Urinary bladder (tissue), 4 donors: Measurements from ENCODE around the gene GID4. TPM values are rescaled to one million over a fixed set of nuclear protein-coding genes. Genes with fewer than 3 reads are reported as not detected.

Experiments
- DNase-seq: peaks from one replicate; pipeline ENCODE4 v3.0.0-alpha.2; 2015; ENCODE audit errors: extremely low spot score
- H3K27ac ChIP-seq: one replicate; pipeline ENCODE4 v1.5.1; 2013; ENCODE audit warnings: low read depth, mild to moderate bottlenecking, moderate library complexity
- H3K36me3 ChIP-seq: one replicate; pipeline ENCODE4 v1.6.1; 2013; ENCODE audit warnings: mild to moderate bottlenecking, moderate library complexity; ENCODE audit not compliant: insufficient read depth
- H3K4me1 ChIP-seq: one replicate; pipeline ENCODE4 v1.6.1; 2013; ENCODE audit warnings: mild to moderate bottlenecking, moderate library complexity; ENCODE audit not compliant: insufficient read depth
- H3K4me3 ChIP-seq: one replicate; pipeline ENCODE4 v1.5.1; 2013; ENCODE audit warnings: low read depth, low read length
- WGBS: extraction: QIAGEN DNeasy Blood & Tissue Kit; methylation state at CpG from one replicate; pipeline ENCODE4 v1.1.7; 2013; 5-methylcytosine and 5-hydroxymethylcytosine counted together
- polyA plus RNA-seq: library from polyadenylated mRNA; stranded (reverse); fragments of 200-250 nt; gene quantifications from one replicate; pipeline ENCODE4 v1.2.3, GENCODE V29; 2013
- total RNA-seq: library from RNA; depleted of rRNA; stranded (reverse); fragments of >200 nt; gene quantifications from one replicate; pipeline ENCODE4 v1.2.3, GENCODE V29; 2014
- donor health status: healthy with polysubstance abuse.
- donor health status: healthy.

Gene GID4
- total and polyA plus RNA-seq, 2 donors = 9.5 to 14.6 TPM

- no peak for DNase-seq
- Histone ChIP-seq H3K4me3 (no peak overlapping the region), H3K27ac (no peak overlapping the region), H3K36me3 (no peaks in the 10 kb centered on the region), H3K4me1 (no peaks in the 10 kb centered on the region)
- 87% methylated on average over 3 of the region's 3 CpGs for WGBS
Observed at GRCh38 chr17:18005496-18005895, 33.7 kb upstream of the GID4 start.

- no peaks in the 10 kb centered on the region for H3K4me1 ChIP-seq
- H3K4me3 ChIP-seq = no peak overlapping the region
- H3K36me3 ChIP-seq = no peaks in the 10 kb centered on the region
- H3K27ac ChIP-seq = no peak overlapping the region
- 65% methylated on average over 31 of the region's 31 CpGs for WGBS
- no peak for DNase-seq
Observed at GRCh38 chr17:18006495-18007239, 32.5 kb upstream of the GID4 start.

- no peak for DNase-seq
- Histone ChIP-seq H3K36me3 (no peaks in the 10 kb centered on the region), H3K27ac (no peak overlapping the region), H3K4me3 (no peak overlapping the region), H3K4me1 (no peaks in the 10 kb centered on the region)
- WGBS = 94% methylated on average over 5 of the region's 5 CpGs
Observed at GRCh38 chr17:18008496-18009268, 30.5 kb upstream of the GID4 start.

GRCh38 chr17:18009609-18010420, 29.4 kb upstream of the GID4 start:
- Histone ChIP-seq H3K4me1 (no peaks in the 10 kb centered on the region), H3K27ac (no peak overlapping the region), H3K4me3 (no peak overlapping the region), H3K36me3 (no peaks in the 10 kb centered on the region)
- DNase-seq = no peak
- WGBS = 89% methylated on average over 8 of the region's 8 CpGs

GRCh38 chr17:18011286-18011685, 27.9 kb upstream of the GID4 start:
- Histone ChIP-seq H3K4me3 (no peak overlapping the region), H3K27ac (no peak overlapping the region), H3K36me3 (no peaks in the 10 kb centered on the region), H3K4me1 (no peaks in the 10 kb centered on the region)
- WGBS = 97% methylated on average over 5 of the region's 5 CpGs
- no peak for DNase-seq

- no peak overlapping the region for H3K4me3 ChIP-seq
- no peak overlapping the region for H3K27ac ChIP-seq
- H3K36me3 ChIP-seq = no peaks in the 10 kb centered on the region
- WGBS = 93% methylated on average over 6 of the region's 6 CpGs
- H3K4me1 ChIP-seq = no peaks in the 10 kb centered on the region
- no peak for DNase-seq
Observed at GRCh38 chr17:18014006-18014405, 25.2 kb upstream of the GID4 start.

GRCh38 chr17:18015593-18015992, 23.6 kb upstream of the GID4 start:
- WGBS = 95% methylated on average over 5 of the region's 5 CpGs
- Histone ChIP-seq H3K36me3 (no peaks in the 10 kb centered on the region), H3K4me1 (no peaks in the 10 kb centered on the region), H3K4me3 (no peak overlapping the region), H3K27ac (no peak overlapping the region)
- DNase-seq = no peak

- WGBS = 97% methylated on average over 12 of the region's 12 CpGs
- Histone ChIP-seq H3K36me3 (no peaks in the 10 kb centered on the region), H3K4me3 (no peak overlapping the region), H3K27ac (no peak overlapping the region), H3K4me1 (no peaks in the 10 kb centered on the region)
- DNase-seq = no peak
Observed at GRCh38 chr17:18016426-18016825, 22.8 kb upstream of the GID4 start.

- Histone ChIP-seq H3K4me3 (no peak overlapping the region), H3K27ac (no peak overlapping the region), H3K4me1 (no peaks in the 10 kb centered on the region), H3K36me3 (no peaks in the 10 kb centered on the region)
- DNase-seq = no peak
- 62% methylated on average over 3 of the region's 3 CpGs for WGBS
Observed at GRCh38 chr17:18017958-18018357, 21.2 kb upstream of the GID4 start.

- Histone ChIP-seq H3K4me1 (no peaks in the 10 kb centered on the region), H3K36me3 (no peaks in the 10 kb centered on the region), H3K27ac (no peak overlapping the region), H3K4me3 (no peak overlapping the region)
- no peak for DNase-seq
- 93% methylated on average over 15 of the region's 15 CpGs for WGBS
Observed at GRCh38 chr17:18018411-18018921, 20.7 kb upstream of the GID4 start.

- no peaks in the 10 kb centered on the region for H3K36me3 ChIP-seq
- WGBS = 60% methylated on average over 2 of the region's 2 CpGs
Observed at GRCh38 chr17:18019838-18020154, 19.4 kb upstream of the GID4 start.

GRCh38 chr17:18020971-18021370, 18.2 kb upstream of the GID4 start:
- Histone ChIP-seq H3K36me3 (no peaks in the 10 kb centered on the region), H3K27ac (no peak overlapping the region), H3K4me3 (no peak overlapping the region), H3K4me1 (no peaks in the 10 kb centered on the region)
- 98% methylated on average over 6 of the region's 6 CpGs for WGBS
- DNase-seq = no peak

More at GRCh38 chr17:18019838-18020154, 19.4 kb upstream of the GID4 start:
- no peak overlapping the region for H3K27ac ChIP-seq
- DNase-seq = no peak
- H3K4me3 ChIP-seq = no peak overlapping the region
- H3K4me1 ChIP-seq = no peaks in the 10 kb centered on the region

GRCh38 chr17:18021372-18021771, 17.8 kb upstream of the GID4 start:
- Histone ChIP-seq H3K36me3 (no peaks in the 10 kb centered on the region), H3K4me1 (no peaks in the 10 kb centered on the region), H3K4me3 (no peak overlapping the region), H3K27ac (no peak overlapping the region)
- DNase-seq = no peak
- 97% methylated on average over 5 of the region's 5 CpGs for WGBS
